Panc1 (cell line): ENCODE results near the gene NDUFA12. TPM values are rescaled to one million over a fixed set of nuclear protein-coding genes. Genes with fewer than 3 reads are reported as not detected.

Source experiments
- ATAC-seq: fragments of 200-7000 bp; cut with Tn5 transposase; 2 replicates; pipeline ENCODE4 v1.9.1; 2020; ENCODE audit warnings: mild to moderate bottlenecking, moderate library complexity
- BruUV-seq: library from RNA; stranded (reverse); fragments of 400-500 nt; replicated peaks from 2 replicates; lab custom pipeline; 2021; lab: Mats Ljungman, UMichigan
- CTCF ChIA-PET: fragments of 300-600 bp; sonication (Branson Sonifier 250); formaldehyde crosslinking; loops from one replicate; lab custom pipeline; 2022; ENCODE audit warnings: antibody characterized with exemption; lab: Charles Lee
- POLR2A ChIA-PET: fragments of 300-600 bp; sonication (Branson Sonifier 250); formaldehyde crosslinking; loops from one replicate; lab custom pipeline; 2022; ENCODE audit warnings: antibody characterized with exemption; lab: Charles Lee
- DNase-seq: peaks from one replicate; pipeline ENCODE4 v3.0.0-alpha.2; 2010; ENCODE audit warnings: low read depth, low spot score
- H3K27ac ChIP-seq: 2 replicates; pipeline ENCODE4 v1.5.1; 2011; ENCODE audit warnings: mild to moderate bottlenecking, low read length, inconsistent platforms
- H3K27me3 ChIP-seq: fragments of 200-500 bp; sonication (Bioruptor generic); 2 replicates; pipeline ENCODE4 v1.6.0; 2014; ENCODE audit warnings: low read length, inconsistent platforms; ENCODE audit not compliant: control insufficient read depth, insufficient read depth
- H3K36me3 ChIP-seq: fragments of 200-500 bp; sonication (Bioruptor generic); 2 replicates; pipeline ENCODE4 v1.5.1; 2014; ENCODE audit warnings: inconsistent platforms, mild to moderate bottlenecking, low read length, moderate library complexity; ENCODE audit not compliant: control insufficient read depth, insufficient read depth
- H3K4me1 ChIP-seq: 2 replicates; pipeline ENCODE4 v1.5.1; 2011; ENCODE audit warnings: inconsistent platforms, mild to moderate bottlenecking, low read length, moderate library complexity; ENCODE audit not compliant: control insufficient read depth, insufficient read depth
- H3K4me3 ChIP-seq, 2 experiments: 2 replicates each; pipeline ENCODE4 v1.5.1; 2011 to 2012; ENCODE audit warnings: low read depth in 2 of 2, low read length in 2 of 2, mild to moderate bottlenecking in 2 of 2, inconsistent platforms in 1 of 2, moderate library complexity in 1 of 2
- H3K9me3 ChIP-seq: fragments of 200-500 bp; sonication (Bioruptor generic); 2 replicates; pipeline ENCODE4 v1.5.1; 2014; ENCODE audit warnings: low read depth, mild to moderate bottlenecking, inconsistent platforms, low read length, moderate library complexity; ENCODE audit not compliant: control insufficient read depth, insufficient read depth
- POLR2AphosphoS5 ChIP-seq: IDR thresholded peaks from 2 replicates; pipeline ENCODE4 v1.6.1; 2012; ENCODE audit warnings: mild to moderate bottlenecking, low read depth, low read length, moderate library complexity
- SIN3A ChIP-seq: IDR thresholded peaks from 2 replicates; pipeline ENCODE4 v1.6.1; 2012; ENCODE audit warnings: low read depth, mild to moderate bottlenecking, low read length, moderate library complexity, borderline replicate concordance; ENCODE audit not compliant: insufficient read depth
- TCF7L2 ChIP-seq: IDR thresholded peaks from 2 replicates; pipeline ENCODE4 v1.6.1; 2011; ENCODE audit warnings: mild to moderate bottlenecking, low read depth, low read length, inconsistent platforms
- in situ Hi-C: cut with HindIII; loops from 2 replicates; pipeline ENCODE4 v1.10.0; 2016; ENCODE audit warnings: low sequenced_read_pairs, low pct_unique_long_range_greater_than_20kb
- intact Hi-C: fragments of 100-400 bp; cut with micrococcal nuclease; formaldehyde crosslinking; loops from one replicate; pipeline ENCODE4 v1.10.0; 2022; ENCODE audit not compliant: unreplicated experiment
- total RNA-seq: library from RNA; stranded (reverse); gene quantifications from one replicate; pipeline ENCODE4 v1.2.1, GENCODE V29; 2021; ENCODE audit not compliant: unreplicated experiment
- TF ChIP-seq, protein P1 (sequence below), 2 experiments: IDR thresholded peaks; 2 replicates each; pipeline ENCODE4 v1.6.1; 2011 to 2012; ENCODE audit warnings: low read depth in 2 of 2, control low read depth in 1 of 2, low read length in 1 of 2, mild to moderate bottlenecking in 1 of 2, moderate library complexity in 1 of 2; ENCODE audit not compliant: insufficient read depth in 1 of 2
- TF ChIP-seq, protein P2 (sequence below): fragments of 450-650 bp; IDR thresholded peaks from 2 replicates; pipeline ENCODE4 v1.5.1; 2017; ENCODE audit warnings: mild to moderate bottlenecking

The NDUFA12 gene
- total RNA-seq, 1 experiment from 2014 or later = 108 TPM

DNA sequence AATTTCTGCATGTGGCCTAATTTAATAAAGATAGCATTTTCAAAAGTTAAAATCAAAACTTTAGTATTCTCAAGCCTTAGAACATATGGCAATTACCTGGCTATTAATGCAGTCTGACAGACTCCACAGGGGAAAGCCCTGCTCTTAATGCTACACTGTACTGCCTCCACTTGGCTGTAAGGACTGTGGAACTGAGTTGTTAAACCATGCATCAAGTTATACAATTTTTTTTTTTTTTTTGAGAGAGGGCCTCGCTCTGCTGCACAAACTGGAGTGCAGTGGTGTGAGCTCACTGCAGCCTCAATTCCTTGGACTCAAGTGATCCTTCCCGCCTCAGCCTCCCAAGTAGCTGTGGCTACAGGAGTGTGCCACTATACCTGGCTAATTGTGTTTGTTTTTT is 19.0 kb upstream of the NDUFA12 start:
- POLR2A ChIA-PET = no interaction called here
- no peak for TF ChIP-seq SIN3A
- TF ChIP-seq TCF7L2 = no peak
- TF ChIP-seq, protein P1, sequence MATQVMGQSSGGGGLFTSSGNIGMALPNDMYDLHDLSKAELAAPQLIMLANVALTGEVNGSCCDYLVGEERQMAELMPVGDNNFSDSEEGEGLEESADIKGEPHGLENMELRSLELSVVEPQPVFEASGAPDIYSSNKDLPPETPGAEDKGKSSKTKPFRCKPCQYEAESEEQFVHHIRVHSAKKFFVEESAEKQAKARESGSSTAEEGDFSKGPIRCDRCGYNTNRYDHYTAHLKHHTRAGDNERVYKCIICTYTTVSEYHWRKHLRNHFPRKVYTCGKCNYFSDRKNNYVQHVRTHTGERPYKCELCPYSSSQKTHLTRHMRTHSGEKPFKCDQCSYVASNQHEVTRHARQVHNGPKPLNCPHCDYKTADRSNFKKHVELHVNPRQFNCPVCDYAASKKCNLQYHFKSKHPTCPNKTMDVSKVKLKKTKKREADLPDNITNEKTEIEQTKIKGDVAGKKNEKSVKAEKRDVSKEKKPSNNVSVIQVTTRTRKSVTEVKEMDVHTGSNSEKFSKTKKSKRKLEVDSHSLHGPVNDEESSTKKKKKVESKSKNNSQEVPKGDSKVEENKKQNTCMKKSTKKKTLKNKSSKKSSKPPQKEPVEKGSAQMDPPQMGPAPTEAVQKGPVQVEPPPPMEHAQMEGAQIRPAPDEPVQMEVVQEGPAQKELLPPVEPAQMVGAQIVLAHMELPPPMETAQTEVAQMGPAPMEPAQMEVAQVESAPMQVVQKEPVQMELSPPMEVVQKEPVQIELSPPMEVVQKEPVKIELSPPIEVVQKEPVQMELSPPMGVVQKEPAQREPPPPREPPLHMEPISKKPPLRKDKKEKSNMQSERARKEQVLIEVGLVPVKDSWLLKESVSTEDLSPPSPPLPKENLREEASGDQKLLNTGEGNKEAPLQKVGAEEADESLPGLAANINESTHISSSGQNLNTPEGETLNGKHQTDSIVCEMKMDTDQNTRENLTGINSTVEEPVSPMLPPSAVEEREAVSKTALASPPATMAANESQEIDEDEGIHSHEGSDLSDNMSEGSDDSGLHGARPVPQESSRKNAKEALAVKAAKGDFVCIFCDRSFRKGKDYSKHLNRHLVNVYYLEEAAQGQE (IDR thresholded peaks at IDR 0.05; ENCODE audit: insufficient read depth in 1 of 2, low read depth in 2 of 2, low read length in 1 of 2) = no peak
- TF ChIP-seq, protein P2, sequence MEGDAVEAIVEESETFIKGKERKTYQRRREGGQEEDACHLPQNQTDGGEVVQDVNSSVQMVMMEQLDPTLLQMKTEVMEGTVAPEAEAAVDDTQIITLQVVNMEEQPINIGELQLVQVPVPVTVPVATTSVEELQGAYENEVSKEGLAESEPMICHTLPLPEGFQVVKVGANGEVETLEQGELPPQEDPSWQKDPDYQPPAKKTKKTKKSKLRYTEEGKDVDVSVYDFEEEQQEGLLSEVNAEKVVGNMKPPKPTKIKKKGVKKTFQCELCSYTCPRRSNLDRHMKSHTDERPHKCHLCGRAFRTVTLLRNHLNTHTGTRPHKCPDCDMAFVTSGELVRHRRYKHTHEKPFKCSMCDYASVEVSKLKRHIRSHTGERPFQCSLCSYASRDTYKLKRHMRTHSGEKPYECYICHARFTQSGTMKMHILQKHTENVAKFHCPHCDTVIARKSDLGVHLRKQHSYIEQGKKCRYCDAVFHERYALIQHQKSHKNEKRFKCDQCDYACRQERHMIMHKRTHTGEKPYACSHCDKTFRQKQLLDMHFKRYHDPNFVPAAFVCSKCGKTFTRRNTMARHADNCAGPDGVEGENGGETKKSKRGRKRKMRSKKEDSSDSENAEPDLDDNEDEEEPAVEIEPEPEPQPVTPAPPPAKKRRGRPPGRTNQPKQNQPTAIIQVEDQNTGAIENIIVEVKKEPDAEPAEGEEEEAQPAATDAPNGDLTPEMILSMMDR = no peak
- TF ChIP-seq POLR2AphosphoS5 = no peak
- no peak overlapping the region for H3K27ac ChIP-seq
- CTCF ChIA-PET = no interaction called here
- no TSS peak for BruUV-seq
- no peak overlapping the region for H3K4me3 ChIP-seq
- DNase-seq (no peak), ATAC-seq (no peak)
- no peaks in the 10 kb centered on the region for H3K4me1 ChIP-seq
- peaks cover 8% of the 10 kb centered on the region; the same call in 1 of the 2 replicates for H3K36me3 ChIP-seq
- H3K9me3 ChIP-seq = no peaks in the 10 kb centered on the region
- in situ Hi-C loops (no loop called here), intact Hi-C loops (no loop called here)
- H3K27me3 ChIP-seq = no peaks in the 10 kb centered on the region

DNA sequence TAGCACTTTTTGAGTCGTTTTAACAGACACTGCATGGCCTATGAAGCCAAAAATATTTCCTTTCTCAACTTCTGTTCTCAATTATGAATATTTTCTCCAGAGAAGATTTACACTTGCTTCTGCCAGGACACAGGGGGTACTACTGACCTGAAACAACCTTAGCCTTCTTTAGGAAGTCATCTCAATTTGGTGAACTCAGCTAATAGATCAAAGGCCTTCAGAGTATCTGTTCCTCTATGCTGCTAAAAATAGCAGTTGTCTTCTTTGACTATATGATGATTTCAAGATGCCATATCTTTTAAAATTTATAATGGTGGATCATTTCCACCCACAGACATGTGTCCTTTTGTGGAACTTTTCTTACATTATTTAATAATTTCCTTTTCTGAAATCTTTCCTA is 14.0 kb upstream of the NDUFA12 start:
- DNase-seq (no peak), ATAC-seq (no peak)
- peaks cover 3% of the 10 kb centered on the region; the same call in 1 of the 2 replicates for H3K36me3 ChIP-seq
- POLR2A ChIA-PET = no interaction called here
- no peak for TF ChIP-seq SIN3A
- TF ChIP-seq, protein P1 (IDR thresholded peaks at IDR 0.05; ENCODE audit: insufficient read depth in 1 of 2, low read depth in 2 of 2, low read length in 1 of 2) = no peak
- no peak for TF ChIP-seq POLR2AphosphoS5
- TF ChIP-seq, protein P2 = no peak
- no peak for TF ChIP-seq TCF7L2
- intact Hi-C loops = no loop called here
- H3K27ac ChIP-seq = no peak overlapping the region
- H3K9me3 ChIP-seq = no peaks in the 10 kb centered on the region
- no peaks in the 10 kb centered on the region for H3K4me1 ChIP-seq
- H3K4me3 ChIP-seq = no peak overlapping the region
- CTCF ChIA-PET = no interaction called here
- BruUV-seq = no TSS peak
- in situ Hi-C loops = no loop called here
- H3K27me3 ChIP-seq = no peaks in the 10 kb centered on the region
